Endothelial cell of umbilical vein (primary cell): ENCODE measurements around the gene ATG12. TPM values are rescaled to one million over a fixed set of nuclear protein-coding genes. Genes with fewer than 3 reads are reported as not detected.
"Not testable (repeated sequence)": the region's sequence is repeated elsewhere in the genome, so short reads cannot be mapped to it uniquely, and the experiment has no call there.

Experiments
- BruUV-seq: library from RNA; stranded (reverse); fragments of 400-500 nt; replicated peaks from 2 replicates; lab custom pipeline; 2021; lab: Mats Ljungman, UMichigan
- CTCF ChIA-PET: fragments of 300-600, 350-600 bp; sonication (Branson Sonifier 250); formaldehyde crosslinking; loops from one replicate; lab custom pipeline; 2021; ENCODE audit warnings: antibody characterized with exemption, inconsistent platforms; lab: Charles Lee
- POLR2A ChIA-PET: fragments of 300-600, 350-600 bp; sonication (Branson Sonifier 250); formaldehyde crosslinking; loops from one replicate; lab custom pipeline; 2021; ENCODE audit warnings: antibody characterized with exemption, inconsistent platforms; lab: Charles Lee
- DNase-seq: peaks from one replicate; pipeline ENCODE4 v3.0.0-alpha.2; 2011; ENCODE audit warnings: low read depth, low spot score
- FAIRE-seq: peaks from 2 replicates; lab custom pipeline; 2011; peaks lifted over from hg19 to GRCh38; lab: Jason Lieb, UNC
- H2AFZ ChIP-seq: 2 replicates; pipeline ENCODE4 v1.6.0; 2012; ENCODE audit warnings: low read depth, low read length, control low read depth, inconsistent platforms
- H3K27ac ChIP-seq: 2 replicates; pipeline ENCODE4 v1.5.1; 2011; ENCODE audit warnings: low read depth, mild to moderate bottlenecking, control low read depth, low read length, moderate library complexity; ENCODE audit not compliant: insufficient read depth
- H3K27me3 ChIP-seq, 2 experiments: 2 replicates each; pipeline versions ENCODE4 v1.6.0 to v1.6.1; 2011; ENCODE audit warnings: low read length in 2 of 2, mixed read lengths in 1 of 2; ENCODE audit not compliant: control insufficient read depth in 2 of 2, insufficient read depth in 2 of 2
- H3K36me3 ChIP-seq, 2 experiments: 2 replicates in 1 of 2; 3 replicates in 1 of 2; pipeline ENCODE4 v1.5.1; 2011; ENCODE audit warnings: low read length in 2 of 2, mild to moderate bottlenecking in 1 of 2, moderate library complexity in 1 of 2; ENCODE audit not compliant: control insufficient read depth in 2 of 2, insufficient read depth in 2 of 2; ENCODE audit errors: extremely low read depth in 1 of 2
- H3K4me1 ChIP-seq: 3 replicates; pipeline ENCODE4 v1.5.1; 2011; ENCODE audit warnings: mild to moderate bottlenecking, low read length; ENCODE audit not compliant: control insufficient read depth, insufficient read depth; ENCODE audit errors: extremely low read depth
- H3K4me2 ChIP-seq: 2 replicates; pipeline ENCODE4 v1.6.1; 2011; ENCODE audit warnings: low read length, control low read depth, mixed read lengths; ENCODE audit not compliant: insufficient read depth
- H3K4me3 ChIP-seq, 3 experiments: fragments of 200-600 bp in 1 of 3; sonication (generic), shearing (Covaris generic) in 1 of 3; replicated peaks in 1 of 3; 2 replicates each; pipeline ENCODE4 v1.5.1; 2011 to 2016; ENCODE audit warnings: control low read depth in 3 of 3, low read length in 3 of 3, mild to moderate bottlenecking in 2 of 3, inconsistent platforms in 1 of 3, low read depth in 1 of 3, moderate library complexity in 1 of 3; ENCODE audit not compliant: insufficient read depth in 1 of 3
- H3K79me2 ChIP-seq: 2 replicates; pipeline ENCODE4 v1.6.0; 2012; ENCODE audit warnings: low read length, inconsistent platforms; ENCODE audit not compliant: control insufficient read depth, insufficient read depth
- H3K9ac ChIP-seq: replicated peaks from 2 replicates; pipeline ENCODE3; 2011; ENCODE audit warnings: low read length, control low read depth; ENCODE audit not compliant: insufficient read depth; ENCODE audit errors: extremely low read depth
- H3K9me1 ChIP-seq: replicated peaks from 3 replicates; pipeline ENCODE4 v1.6.0; 2011; ENCODE audit warnings: mild to moderate bottlenecking, low read length; ENCODE audit not compliant: control insufficient read depth, insufficient read depth; ENCODE audit errors: extremely low read depth
- H3K9me3 ChIP-seq: replicated peaks from 2 replicates; pipeline ENCODE4 v1.5.1; 2012; ENCODE audit warnings: low read length, inconsistent platforms; ENCODE audit not compliant: control insufficient read depth, insufficient read depth
- H4K20me1 ChIP-seq: replicated peaks from 2 replicates; pipeline ENCODE3; 2011; ENCODE audit warnings: mild to moderate bottlenecking, low read length; ENCODE audit not compliant: control insufficient read depth, insufficient read depth; ENCODE audit errors: extremely low read depth
- FOS ChIP-seq: IDR thresholded peaks from 2 replicates; pipeline ENCODE4 v1.6.1; 2011; ENCODE audit warnings: mild to moderate bottlenecking, low read length, moderate library complexity, borderline replicate concordance; ENCODE audit not compliant: insufficient read depth
- MYC ChIP-seq: IDR thresholded peaks from one replicate; pipeline ENCODE4 v1.6.1; 2011; ENCODE audit warnings: mild to moderate bottlenecking, low read depth, low read length
- POLR2A ChIP-seq: IDR thresholded peaks from 2 replicates; pipeline ENCODE4 v1.6.1; 2012; ENCODE audit warnings: low read depth, mild to moderate bottlenecking, control low read depth, low read length
- dilution Hi-C: fragments of 300-500 bp; cut with MboI; formaldehyde crosslinking; loops from one replicate; pipeline ENCODE4 v1.15.0; 2019; ENCODE audit warnings: low sequenced_read_pairs; ENCODE audit not compliant: extremely low pct_ligation_motif_present
- intact Hi-C: fragments of 100-400 bp; cut with micrococcal nuclease; formaldehyde crosslinking; loops from one replicate; pipeline ENCODE4 v1.10.0; 2022
- polyA plus RNA-seq, 4 experiments: library from polyadenylated mRNA; depleted of rRNA in 3 of 4; stranded (reverse) in 3 of 4; unstranded in 1 of 4; fragments of >200 nt; gene quantifications; 2 replicates each; pipeline versions ENCODE4 v1.2.1 to v1.2.3, GENCODE V29; 2011 to 2012; ENCODE audit warnings: missing spikeins in 1 of 4
- total RNA-seq: library from RNA; stranded (reverse); gene quantifications from 2 replicates; pipeline ENCODE4 v1.2.3, GENCODE V29; 2021
- TF ChIP-seq, protein P1 (sequence below), 2 donors: IDR thresholded peaks; 1 replicate in 1 of 2; 2 replicates in 1 of 2; pipeline ENCODE4 v1.5.1; 2011; ENCODE audit warnings: low read length in 2 of 2, mild to moderate bottlenecking in 2 of 2, moderate library complexity in 2 of 2, control low read depth in 1 of 2, inconsistent platforms in 1 of 2, low read depth in 1 of 2; ENCODE audit not compliant: insufficient read depth in 1 of 2; ENCODE audit errors: extremely low read depth in 1 of 2
- TF ChIP-seq, protein P2 (sequence below): IDR thresholded peaks from 2 replicates; pipeline ENCODE4 v1.6.1; 2011; ENCODE audit not compliant: insufficient read depth, insufficient read length

ATG12 gene
- total and polyA plus RNA-seq, 2 donors (not counting 3 experiments of a cell fraction or from before 2014, with no cell fraction given) = 27.5 to 62.0 TPM

DNA sequence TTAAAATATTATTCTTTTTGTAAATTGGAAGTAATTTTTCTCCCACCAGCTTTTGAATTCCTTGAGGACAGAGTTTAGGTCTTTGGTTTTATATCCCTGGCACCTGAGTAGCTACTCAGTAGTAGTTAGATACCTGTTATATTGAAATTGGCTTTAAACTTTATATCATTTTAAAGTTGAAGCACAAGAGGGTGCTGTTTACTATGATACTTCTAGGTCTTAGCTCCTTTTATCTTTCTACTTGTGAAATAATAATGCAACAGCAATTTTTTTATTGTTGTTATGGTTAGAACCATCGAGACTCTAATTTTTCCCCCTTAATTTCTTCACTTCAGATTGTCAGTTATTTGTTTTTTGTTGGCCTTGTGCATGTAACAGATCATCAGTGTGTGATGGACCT is 46.7 kb upstream of the ATG12 start:
- intact Hi-C loops = loop anchor here (1.0 kb wide), 3 partner anchors 144 to 180 kb away; partner anchors contain the start of gene ARL14EPL
- no TSS peak for BruUV-seq
- CTCF ChIA-PET = interaction anchor here (0.6 to 1.7 kb wide), 35 partner anchors 10 to 253 kb away, joined by 3 to 66 read pairs (median 5); partner anchors contain the start of genes AP3S1, ARL14EPL, ATG12 and CDO1
- Histone ChIP-seq H3K9ac (no peak overlapping the region), H3K27ac (no peak overlapping the region), H3K27me3 (no peaks in the 10 kb centered on the region), H3K4me1 (no peaks in the 10 kb centered on the region), H3K9me1 (no peaks in the 10 kb centered on the region), H4K20me1 (no peaks in the 10 kb centered on the region), H3K4me3 (no peak overlapping the region), H2AFZ (no peak overlapping the region), H3K79me2 (peaks cover 3% of the 10 kb centered on the region), H3K9me3 (no peaks in the 10 kb centered on the region), H3K4me2 (no peak overlapping the region), H3K36me3 (peaks cover 0 to 2% of the 10 kb centered on the region in 2 experiments)
- TF ChIP-seq, protein P1, sequence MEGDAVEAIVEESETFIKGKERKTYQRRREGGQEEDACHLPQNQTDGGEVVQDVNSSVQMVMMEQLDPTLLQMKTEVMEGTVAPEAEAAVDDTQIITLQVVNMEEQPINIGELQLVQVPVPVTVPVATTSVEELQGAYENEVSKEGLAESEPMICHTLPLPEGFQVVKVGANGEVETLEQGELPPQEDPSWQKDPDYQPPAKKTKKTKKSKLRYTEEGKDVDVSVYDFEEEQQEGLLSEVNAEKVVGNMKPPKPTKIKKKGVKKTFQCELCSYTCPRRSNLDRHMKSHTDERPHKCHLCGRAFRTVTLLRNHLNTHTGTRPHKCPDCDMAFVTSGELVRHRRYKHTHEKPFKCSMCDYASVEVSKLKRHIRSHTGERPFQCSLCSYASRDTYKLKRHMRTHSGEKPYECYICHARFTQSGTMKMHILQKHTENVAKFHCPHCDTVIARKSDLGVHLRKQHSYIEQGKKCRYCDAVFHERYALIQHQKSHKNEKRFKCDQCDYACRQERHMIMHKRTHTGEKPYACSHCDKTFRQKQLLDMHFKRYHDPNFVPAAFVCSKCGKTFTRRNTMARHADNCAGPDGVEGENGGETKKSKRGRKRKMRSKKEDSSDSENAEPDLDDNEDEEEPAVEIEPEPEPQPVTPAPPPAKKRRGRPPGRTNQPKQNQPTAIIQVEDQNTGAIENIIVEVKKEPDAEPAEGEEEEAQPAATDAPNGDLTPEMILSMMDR (IDR thresholded peaks at IDR 0.05; ENCODE audit: extremely low read depth in 1 of 2, insufficient read depth in 1 of 2, low read depth in 1 of 2, low read length in 2 of 2) = no peak
- TF ChIP-seq FOS = no peak
- TF ChIP-seq POLR2A = no peak
- TF ChIP-seq MYC = no peak
- TF ChIP-seq, protein P2, sequence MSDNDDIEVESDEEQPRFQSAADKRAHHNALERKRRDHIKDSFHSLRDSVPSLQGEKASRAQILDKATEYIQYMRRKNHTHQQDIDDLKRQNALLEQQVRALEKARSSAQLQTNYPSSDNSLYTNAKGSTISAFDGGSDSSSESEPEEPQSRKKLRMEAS = no peak
- POLR2A ChIA-PET = no interaction called here
- DNase-seq = peak; percentile 56
- FAIRE-seq = no peak
- dilution Hi-C loops = no loop called here

DNA sequence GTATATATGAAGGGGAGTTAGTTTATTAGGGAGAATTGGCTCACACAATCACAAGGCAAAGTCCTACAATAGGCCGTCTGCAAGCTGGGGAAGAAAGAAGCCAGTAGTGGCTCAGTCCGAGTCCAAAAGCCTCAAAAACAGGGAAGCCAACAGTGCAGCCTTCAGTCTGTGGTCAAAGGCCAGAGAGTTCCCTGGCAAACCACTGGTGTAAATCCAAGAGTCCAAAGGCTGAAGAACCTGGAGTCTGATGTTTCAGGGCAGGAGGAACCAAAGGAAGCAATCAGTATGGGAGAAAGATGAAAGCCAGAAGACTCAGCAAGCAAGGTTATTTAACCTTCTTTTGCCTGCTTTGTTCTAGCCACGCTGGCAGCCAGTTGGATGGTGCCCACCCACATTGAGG is 43.8 kb upstream of the ATG12 start:
- intact Hi-C loops, H3K9me3 ChIP-seq, BruUV-seq, H3K27me3 ChIP-seq, H3K4me1 ChIP-seq, H3K27ac ChIP-seq, H3K79me2 ChIP-seq, H3K36me3 ChIP-seq, H3K4me2 ChIP-seq, H3K9ac ChIP-seq, H4K20me1 ChIP-seq, FAIRE-seq, dilution Hi-C loops, H3K9me1 ChIP-seq, DNase-seq, H3K4me3 ChIP-seq, POLR2A ChIA-PET, CTCF ChIA-PET, H2AFZ ChIP-seq: not testable (repeated sequence)
